Suppressor macrophage (primary cell): ENCODE measurements around the gene PRPF38B.

Source experiments
- DNase-seq, 4 experiments: peaks; one replicate each; pipeline ENCODE4 v3.0.0-alpha.2; 2020 to 2022

Gene PRPF38B

GRCh38 chr1:108718927-108719655, 27.0 kb downstream of the PRPF38B start:
- no peak for DNase-seq

- DNase-seq: peak in 2 of 4 experiments; percentile 7 to 26
These were observed 27.7 kb downstream of the PRPF38B start for GRCh38 chr1:108719656-108720435.

GRCh38 chr1:108722292-108722691, 30.2 kb downstream of the PRPF38B start:
- no peak for DNase-seq

DNA sequence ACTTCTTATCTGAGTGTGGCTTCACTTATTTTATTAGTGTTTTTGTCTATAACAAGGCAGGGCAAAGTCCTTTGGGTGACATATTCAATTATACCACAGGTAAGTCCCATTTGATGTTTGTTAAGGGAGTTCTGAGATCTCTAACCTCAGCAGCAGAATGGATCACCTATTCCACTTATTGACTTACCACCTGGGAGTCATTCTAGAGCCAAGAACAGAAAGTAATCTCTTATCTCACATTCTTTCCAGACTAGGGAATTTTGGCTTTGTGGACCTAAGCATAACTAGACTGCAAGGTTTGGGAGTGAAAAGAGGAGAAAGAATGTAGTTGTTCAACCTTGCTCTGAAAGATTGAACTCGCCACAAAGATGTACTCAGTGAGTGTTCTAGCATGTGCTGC, 33.8 kb downstream of the PRPF38B start:
- DNase-seq: no peak

- no peak for DNase-seq
These were observed 36.3 kb downstream of the PRPF38B start for GRCh38 chr1:108728327-108728923.

GRCh38 chr1:108729481-108729880, 37.4 kb downstream of the PRPF38B start:
- DNase-seq: no peak

GRCh38 chr1:108732398-108732797, 40.3 kb downstream of the PRPF38B start:
- no peak for DNase-seq

DNA sequence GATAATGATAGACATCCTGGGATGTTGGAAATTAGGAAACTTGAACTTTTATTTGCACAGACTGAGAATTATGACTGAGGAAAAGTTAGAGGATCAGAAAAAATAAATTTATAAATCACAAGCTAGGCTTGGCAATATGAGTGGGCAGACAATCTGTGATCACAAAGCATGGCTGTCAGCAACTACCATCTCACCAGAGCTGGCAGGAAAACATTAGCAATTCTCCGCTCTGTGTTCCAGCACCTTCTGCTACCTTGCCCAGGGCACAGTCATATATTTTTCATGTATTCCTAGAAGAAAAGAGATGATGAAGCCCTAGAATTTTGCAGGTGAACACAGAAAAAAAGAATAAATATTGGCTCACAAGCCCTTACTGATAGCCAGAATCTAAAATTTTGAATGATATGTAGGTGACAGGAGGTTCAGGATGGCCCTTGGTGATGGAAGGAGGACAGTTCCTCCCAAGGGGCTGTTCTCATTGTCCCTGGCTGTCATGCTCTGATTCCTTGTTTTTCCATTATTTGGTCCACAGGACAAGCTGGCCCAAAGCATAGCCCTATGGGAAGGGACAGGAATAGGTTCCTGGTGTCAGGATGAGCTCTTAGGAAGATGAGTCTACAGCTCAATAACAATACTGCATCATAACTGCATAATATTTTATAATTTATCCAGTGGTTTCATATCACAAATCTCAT, 42.2 kb downstream of the PRPF38B start:
- no peak for DNase-seq

- no peak for DNase-seq
These were observed 50.1 kb downstream of the PRPF38B start for GRCh38 chr1:108742253-108742652.

GRCh38 chr1:108745980-108746381, 53.9 kb downstream of the PRPF38B start:
- no peak for DNase-seq

DNA sequence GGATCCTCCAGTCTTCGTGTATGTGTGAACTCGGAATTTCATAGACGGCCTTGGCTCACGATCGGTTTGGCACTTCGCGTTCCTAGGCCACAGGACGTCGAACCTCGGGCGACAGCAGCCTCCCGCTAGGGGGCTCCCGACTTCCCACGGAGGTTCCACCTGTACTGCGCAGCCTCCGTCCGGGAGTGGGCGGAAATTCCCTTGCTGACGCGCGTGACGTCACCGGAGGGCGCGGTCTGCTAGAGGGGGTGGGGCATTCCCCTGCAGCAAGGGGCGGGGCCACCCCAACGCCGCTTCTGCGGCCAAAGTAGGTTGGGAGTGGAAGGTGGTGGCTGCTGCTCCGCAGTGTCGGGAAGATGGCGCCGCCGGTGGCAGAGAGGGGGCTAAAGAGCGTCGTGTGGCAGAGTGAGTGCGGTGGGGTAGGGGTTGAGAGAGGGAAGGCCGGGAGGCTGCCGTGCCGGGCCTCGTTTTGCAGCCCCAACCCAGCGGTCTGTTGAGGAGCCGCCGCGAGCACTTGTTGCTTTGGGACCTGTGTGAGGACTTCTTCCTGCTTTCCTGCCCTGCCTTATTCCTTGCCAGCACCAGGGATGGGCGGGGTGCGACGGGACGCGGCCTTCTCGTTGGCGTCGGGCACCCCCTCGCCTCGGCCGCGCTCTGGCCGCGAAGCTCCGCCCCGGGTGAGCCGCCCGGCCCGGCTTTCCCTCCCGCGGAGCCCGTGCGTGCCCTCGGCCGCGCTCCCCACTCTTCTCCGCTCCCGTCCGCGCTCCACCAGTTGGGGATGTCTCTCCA, 54.5 kb downstream of the PRPF38B start, which contains the start of gene STXBP3:
STXBP3 (plus strand) TSS at position 293 of the 789 bp plus-strand sequence; CDS start at position 357, 64 bp downstream.
- DNase-seq: peak; percentile 100

DNA sequence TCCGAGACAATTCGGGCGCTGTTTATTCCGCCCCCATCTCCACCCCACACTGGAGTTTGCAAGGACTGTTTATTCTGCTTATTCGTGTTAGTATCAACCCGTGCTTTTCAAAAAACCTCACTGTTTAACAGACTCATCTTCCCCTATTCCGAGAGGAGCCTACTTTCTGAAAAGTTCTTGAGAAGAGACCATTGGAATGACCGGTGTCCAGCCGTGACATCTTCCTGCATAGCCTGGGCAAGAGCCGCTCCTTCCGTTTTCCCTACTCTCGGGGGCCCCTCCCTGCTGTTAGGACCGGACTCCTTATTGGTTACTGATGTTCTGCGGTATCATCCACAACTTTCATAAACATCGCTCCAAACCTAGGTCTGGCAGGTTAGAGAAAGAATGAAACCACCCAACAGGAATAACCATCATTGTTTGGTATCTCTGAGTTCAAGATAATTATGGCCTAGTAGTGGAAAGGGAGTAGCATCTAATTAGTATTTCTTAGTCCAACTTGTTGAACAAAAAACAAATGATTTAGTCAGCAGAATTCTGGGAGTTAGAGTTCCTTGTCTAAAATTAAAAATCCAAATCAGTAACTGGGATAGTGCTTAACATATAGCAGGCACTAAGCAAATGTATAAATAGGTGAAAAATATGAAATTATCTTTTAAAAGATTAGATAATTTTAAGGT, 55.2 kb downstream of the PRPF38B start:
- DNase-seq: peak; percentile 88 to 92 (median 91)

DNA sequence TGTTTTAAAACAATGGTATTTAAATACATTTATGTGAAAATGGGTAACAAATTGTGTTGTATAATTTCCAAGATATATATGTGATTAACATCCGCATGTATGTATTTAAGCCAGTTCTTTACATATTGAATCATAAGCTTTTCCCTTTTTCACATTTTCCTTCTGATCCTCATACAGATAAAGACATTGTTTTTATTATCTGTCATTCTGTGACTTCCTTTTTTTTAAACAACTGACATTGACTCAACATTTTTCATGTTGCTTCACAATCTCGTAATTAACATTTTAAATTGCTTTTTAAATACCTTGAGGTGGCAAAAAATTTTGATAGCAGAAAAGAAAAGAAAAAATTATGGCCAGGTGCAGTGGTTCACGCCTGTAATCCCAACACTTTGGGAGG, 55.8 kb downstream of the PRPF38B start:
- DNase-seq: peak in 2 of 4 experiments; percentile 36 to 59

- DNase-seq: peak in 2 of 4 experiments; percentile 7 to 36
These were observed 57.0 kb downstream of the PRPF38B start for GRCh38 chr1:108749081-108749480.

DNA sequence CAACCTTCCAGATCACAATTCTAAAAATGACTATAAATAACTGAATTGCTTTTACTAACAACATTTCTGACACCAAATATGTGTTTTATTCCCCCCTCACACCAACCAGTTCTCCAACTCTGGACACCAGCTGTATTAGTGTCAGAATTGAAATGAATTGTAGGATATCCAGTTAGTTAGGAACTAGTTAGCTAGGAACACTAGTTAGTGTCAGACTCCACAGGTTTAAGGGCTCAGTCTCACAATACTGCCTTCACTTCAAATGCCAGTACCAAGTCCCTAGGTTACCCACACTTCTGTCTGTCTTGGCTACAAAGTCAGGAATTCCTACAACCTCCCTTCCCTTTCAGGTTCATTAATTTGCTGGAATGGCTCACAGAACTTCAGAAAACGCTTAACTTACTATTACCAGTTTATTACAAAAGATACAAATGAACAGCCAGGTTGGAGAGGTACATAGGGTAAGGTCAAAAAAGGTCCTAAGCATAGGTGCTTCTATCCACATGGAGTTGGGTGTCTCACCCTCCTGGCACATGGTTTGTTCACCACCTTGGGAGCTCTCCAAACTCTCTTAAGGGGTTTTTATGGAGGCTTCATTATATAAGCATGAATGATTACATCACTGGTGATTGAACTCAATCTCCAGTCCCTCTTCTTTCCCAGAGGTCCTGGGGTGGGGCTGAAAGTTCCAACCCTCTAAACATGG, 58.5 kb downstream of the PRPF38B start:
- DNase-seq: no peak
